ENCODE measurements around the gene ARRDC4. TPM values are rescaled to one million over a fixed set of nuclear protein-coding genes. Genes with fewer than 3 reads are reported as not detected.

The ARRDC4 gene
- total and polyA plus RNA-seq, 7 donors = 13.1 to 32.6 (median 25.2) TPM

GRCh38 chr15:97953748-97954147 is 6.8 kb upstream of the ARRDC4 start:
- Histone ChIP-seq H3K9me3 (no peaks in the 10 kb centered on the region), H3K4me1 (no peaks in the 10 kb centered on the region), H3K36me3 (ENCODE audit: insufficient read depth in 1 of 2, low read depth in 1 of 2) (no peaks in the 10 kb centered on the region), H3K27ac (no peak overlapping the region), H3K27me3 (ENCODE audit: insufficient read depth in 3 of 3, low read length in 2 of 3) (no peaks in the 10 kb centered on the region), H3K4me3 (no peak overlapping the region)
- no peak for TF ChIP-seq CTCF (IDR thresholded peaks at IDR 0.05)
- WGBS, 3 donors = 92 to 94% (median 93%) methylated on average over 8 of the region's 8 CpGs
- no peak for ATAC-seq
- intact Hi-C loops (cut with DNase I) = no loop called here
- DNase-seq = no peak

GRCh38 chr15:97955035-97955434 is 5.5 kb upstream of the ARRDC4 start:
- intact Hi-C loops (cut with DNase I) = loop anchor here in 1 of 2 donors (5.0 kb wide), 1 partner anchor 42 kb away; no protein-coding TSS in a partner anchor
- ATAC-seq (no peak), DNase-seq (no peak)
- Histone ChIP-seq H3K4me3 (no peak overlapping the region), H3K36me3 (ENCODE audit: insufficient read depth in 1 of 2, low read depth in 1 of 2) (no peaks in the 10 kb centered on the region), H3K9me3 (no peaks in the 10 kb centered on the region), H3K27ac (no peak overlapping the region), H3K4me1 (peaks cover 7% of the 10 kb centered on the region), H3K27me3 (ENCODE audit: insufficient read depth in 3 of 3, low read length in 2 of 3) (no peaks in the 10 kb centered on the region)
- 47 to 51% (median 47%) methylated on average over 2 of the region's 2 CpGs for WGBS, 3 donors
- no peak for TF ChIP-seq CTCF (IDR thresholded peaks at IDR 0.05)

GRCh38 chr15:97955529-97955928 is 5.0 kb upstream of the ARRDC4 start:
- Histone ChIP-seq H3K27me3 (ENCODE audit: insufficient read depth in 3 of 3, low read length in 2 of 3) (no peaks in the 10 kb centered on the region), H3K27ac (no peak overlapping the region), H3K9me3 (no peaks in the 10 kb centered on the region), H3K4me1 (peaks cover 7% of the 10 kb centered on the region), H3K36me3 (ENCODE audit: insufficient read depth in 1 of 2, low read depth in 1 of 2) (no peaks in the 10 kb centered on the region), H3K4me3 (no peak overlapping the region)
- no peak for TF ChIP-seq CTCF (IDR thresholded peaks at IDR 0.05)
- 88 to 95% (median 90%) methylated on average over 4 of the region's 4 CpGs for WGBS, 3 donors
- DNase-seq (no peak), ATAC-seq (no peak)
- intact Hi-C loops (cut with DNase I) = loop anchor here in 1 of 2 donors (5.0 kb wide), 1 partner anchor 42 kb away; no protein-coding TSS in a partner anchor

GRCh38 chr15:97959724-97960363 is 659 bp upstream of the ARRDC4 start:
- intact Hi-C loops (cut with DNase I) = loop anchor here in 1 of 2 donors (5.0 kb wide), 1 partner anchor 37 kb away; no protein-coding TSS in a partner anchor
- no peaks in the 10 kb centered on the region for H3K36me3 ChIP-seq (ENCODE audit: insufficient read depth in 1 of 2, low read depth in 1 of 2)
- no peaks in the 10 kb centered on the region for H3K9me3 ChIP-seq
- ATAC-seq = peak in 3 of 4 donors; percentile 7 to 36 (median 29)
- peaks cover 11% of the 10 kb centered on the region for H3K4me1 ChIP-seq
- H3K27ac ChIP-seq = peak overlapping the region; percentile 95
- no peak for TF ChIP-seq CTCF (IDR thresholded peaks at IDR 0.05)
- no peaks in the 10 kb centered on the region for H3K27me3 ChIP-seq (ENCODE audit: insufficient read depth in 3 of 3, low read length in 2 of 3)
- no peak for DNase-seq
- peak overlapping the region; percentile 94 for H3K4me3 ChIP-seq
- 3 to 5% (median 4%) methylated on average over 19 of the region's 19 CpGs for WGBS, 3 donors
